GM18526 (cell line): ENCODE measurements around the gene DCAKD.

ENCODE experiments used
- POLR2A ChIP-seq: IDR thresholded peaks from 3 replicates; pipeline ENCODE4 v1.6.1; 2011; ENCODE audit not compliant: insufficient read length; ENCODE audit errors: extremely low read depth

Gene DCAKD

DNA sequence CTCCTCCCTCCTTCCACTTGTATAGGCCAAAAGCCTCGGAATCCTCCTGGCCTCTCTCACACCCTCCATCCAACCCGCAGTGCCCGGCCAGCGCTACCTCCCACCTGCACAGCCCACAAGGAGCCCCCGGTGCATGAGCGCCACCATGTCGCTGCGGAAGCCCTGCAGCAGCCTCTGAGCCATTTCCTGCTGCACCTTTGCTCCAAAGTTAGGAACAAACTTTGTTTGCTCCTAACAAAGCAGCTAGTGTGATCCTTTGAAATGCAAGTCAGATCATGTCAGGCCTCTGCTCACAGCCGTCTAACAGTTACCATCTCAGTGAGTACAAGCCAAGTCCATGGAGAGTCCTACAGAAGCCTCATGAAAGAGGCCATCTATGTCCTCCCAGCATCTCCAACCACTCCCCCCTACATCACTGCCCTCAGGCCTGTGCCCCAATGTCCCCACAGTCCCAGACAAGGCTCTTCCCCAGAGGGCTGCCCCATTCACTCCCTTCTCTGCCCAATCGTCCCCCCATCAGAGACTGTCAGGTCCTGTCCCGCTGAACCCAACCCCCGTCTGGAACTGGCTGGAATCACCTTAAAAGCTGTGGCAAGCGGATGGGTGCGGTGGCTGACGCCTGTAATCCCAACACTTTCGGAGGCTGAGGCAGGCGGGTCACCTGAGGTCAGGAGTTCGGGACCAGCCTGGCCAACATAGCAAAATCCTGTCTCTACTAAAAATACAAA lies 7.5 kb downstream of the DCAKD start:
- no peak for TF ChIP-seq POLR2A

DNA sequence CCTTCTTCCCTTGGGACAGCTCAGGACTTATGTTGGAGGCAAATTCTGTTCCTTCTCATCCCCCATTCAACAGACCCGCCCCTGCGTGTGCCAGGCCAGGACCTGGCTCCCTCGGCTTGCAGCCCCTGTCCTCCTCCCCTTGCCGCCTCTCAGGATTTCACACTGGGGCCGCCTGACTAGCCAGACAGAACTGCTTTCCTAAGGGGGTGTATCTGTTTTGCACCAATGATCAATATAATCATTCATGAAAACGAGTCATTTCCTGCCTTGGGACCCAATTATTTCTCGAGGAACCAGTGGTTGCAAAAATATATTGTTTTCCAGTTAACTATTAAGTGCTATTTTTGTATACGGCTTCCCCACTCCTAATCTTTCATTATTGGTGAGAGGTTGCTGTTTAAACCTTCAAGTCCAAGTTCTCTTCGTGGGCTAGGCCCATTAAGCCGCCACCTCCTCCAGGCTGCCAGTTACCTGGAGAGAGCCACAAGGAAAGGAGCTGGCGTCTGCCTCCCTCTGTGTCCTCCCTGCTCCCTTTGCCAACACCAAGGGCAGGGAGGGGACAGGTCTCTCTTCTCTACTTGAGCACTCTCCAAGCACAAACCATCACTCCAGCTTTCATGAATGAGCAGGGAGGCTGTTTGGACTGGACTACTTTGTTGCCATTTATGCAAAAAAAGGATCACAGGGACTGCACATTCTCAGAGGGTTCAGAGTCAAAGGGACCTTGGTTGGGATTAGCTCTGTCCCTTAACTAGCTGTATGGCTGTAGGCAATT lies 8.9 kb downstream of the DCAKD start:
- no peak for TF ChIP-seq POLR2A

DNA sequence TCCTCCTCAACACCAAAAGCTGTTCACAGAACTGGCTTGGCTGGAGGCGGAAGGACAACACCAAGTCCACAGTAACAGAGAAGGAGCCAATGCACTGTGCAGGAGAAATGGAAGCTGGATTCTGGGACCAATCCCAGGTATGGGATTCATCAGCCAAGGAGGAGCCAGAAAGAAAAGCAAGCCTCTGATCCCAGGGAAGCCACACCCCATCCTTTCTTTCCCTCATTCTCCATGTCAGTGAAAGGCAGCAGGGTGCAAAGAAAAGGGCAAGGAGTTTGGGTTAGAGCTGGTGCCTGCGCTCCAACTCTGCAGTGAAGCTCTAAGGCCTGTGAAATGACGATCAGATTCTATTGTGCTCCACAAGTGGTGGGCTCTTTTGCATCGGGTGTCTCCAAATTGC lies 11.0 kb downstream of the DCAKD start:
- no peak for TF ChIP-seq POLR2A

DNA sequence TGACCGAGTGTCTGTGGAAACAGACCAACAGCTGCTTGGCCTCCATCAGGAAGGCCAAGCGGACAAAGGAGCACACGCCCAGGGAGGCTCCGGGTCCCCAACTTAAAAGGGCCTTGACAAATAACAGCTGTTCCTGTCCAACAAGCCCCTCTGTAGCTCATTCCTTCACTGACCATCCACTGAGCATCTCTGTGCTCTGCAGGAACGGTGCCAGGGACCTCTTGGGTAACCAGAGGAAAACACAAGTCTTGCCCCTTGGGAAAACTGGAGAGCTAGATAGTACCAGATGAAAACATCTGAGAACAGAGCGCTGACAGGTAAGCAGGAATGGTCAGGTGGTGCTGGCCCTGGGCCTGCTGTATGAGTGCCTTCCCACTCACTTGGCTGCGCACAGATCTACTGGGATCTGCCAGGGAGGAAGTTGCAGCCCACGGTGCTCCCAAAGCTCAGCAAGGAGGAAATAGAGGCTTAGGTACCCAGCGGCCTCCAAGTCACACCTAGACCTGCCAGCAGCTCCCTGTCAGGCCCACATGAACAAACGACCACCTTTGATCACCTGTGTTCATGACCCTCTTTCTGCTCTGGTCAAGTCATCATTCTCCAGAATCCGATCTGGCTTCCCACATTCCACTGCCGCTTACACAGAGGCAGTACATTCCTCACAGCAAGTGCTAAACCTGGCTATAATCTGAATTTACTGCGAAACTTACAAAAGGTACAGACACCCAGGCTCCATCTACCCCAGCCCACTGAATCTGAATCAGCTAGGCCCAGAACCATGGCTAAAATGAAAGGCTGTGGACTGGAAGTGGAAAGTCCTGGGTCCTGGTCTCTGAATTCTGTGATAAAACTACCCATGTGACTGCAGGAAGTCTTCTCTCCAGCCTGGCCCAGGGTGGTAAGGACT lies 12.5 kb downstream of the DCAKD start:
- no peak for TF ChIP-seq POLR2A

DNA sequence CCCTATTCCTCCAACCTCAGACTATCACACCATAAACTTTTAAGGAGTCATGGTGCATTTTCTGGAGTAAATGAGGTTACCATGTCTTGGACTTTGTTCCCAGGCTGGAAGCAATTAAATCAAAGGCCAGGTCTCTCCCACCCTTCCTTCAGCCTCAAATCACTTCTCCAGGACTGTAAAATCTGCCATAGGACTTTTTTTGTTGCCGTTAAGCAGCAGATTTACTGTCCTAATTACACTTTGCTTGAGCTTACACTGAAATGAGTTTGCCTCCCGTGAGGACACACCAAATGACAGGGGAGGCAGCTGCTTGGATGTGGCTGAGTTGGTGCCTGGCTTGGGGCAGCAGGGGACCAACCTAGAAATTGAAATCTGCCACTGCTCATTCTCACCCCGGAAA lies 14.7 kb downstream of the DCAKD start:
- TF ChIP-seq POLR2A: no peak

GRCh38 chr17:45035848-45036247 lies 15.6 kb downstream of the DCAKD start:
- no peak for TF ChIP-seq POLR2A

DNA sequence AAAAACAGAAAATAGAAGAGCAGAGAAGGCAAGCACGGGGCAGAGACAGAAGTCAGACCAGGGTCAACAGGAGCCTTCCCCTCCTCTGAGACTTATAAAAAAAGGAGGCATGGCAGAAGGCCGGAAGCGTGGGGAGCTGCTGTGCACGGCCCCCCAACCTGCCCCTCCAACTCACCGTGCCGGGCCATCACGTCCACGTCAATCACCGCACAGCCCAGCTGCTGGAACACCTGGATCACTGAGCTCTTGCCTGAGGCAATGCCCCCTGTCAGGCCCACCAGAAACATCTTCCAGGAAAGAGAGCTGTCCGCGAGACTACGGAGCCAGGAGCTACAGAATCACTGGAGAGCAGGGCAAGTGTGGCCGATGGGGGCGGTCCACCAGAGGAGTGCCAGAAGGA lies 16.8 kb downstream of the DCAKD start:
- TF ChIP-seq POLR2A: no peak

DNA sequence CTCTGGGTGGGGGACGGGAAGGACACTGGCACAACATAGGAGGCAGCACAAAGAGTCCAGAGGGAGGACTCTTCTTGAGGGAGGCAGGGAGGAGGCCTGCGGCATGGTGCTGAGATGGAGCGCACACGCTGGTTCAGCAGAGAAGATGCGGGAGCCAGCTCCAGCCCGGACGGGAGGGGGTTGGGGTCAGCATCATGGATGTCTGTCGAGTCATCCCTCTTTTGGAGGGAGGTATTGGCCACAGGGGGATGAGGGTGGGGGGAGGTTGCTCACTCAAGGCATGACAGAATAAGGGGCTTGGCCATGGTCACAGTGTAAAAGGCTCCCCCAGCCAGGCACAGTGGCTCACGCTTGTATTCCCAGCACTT lies 19.3 kb downstream of the DCAKD start:
- TF ChIP-seq POLR2A: no peak

DNA sequence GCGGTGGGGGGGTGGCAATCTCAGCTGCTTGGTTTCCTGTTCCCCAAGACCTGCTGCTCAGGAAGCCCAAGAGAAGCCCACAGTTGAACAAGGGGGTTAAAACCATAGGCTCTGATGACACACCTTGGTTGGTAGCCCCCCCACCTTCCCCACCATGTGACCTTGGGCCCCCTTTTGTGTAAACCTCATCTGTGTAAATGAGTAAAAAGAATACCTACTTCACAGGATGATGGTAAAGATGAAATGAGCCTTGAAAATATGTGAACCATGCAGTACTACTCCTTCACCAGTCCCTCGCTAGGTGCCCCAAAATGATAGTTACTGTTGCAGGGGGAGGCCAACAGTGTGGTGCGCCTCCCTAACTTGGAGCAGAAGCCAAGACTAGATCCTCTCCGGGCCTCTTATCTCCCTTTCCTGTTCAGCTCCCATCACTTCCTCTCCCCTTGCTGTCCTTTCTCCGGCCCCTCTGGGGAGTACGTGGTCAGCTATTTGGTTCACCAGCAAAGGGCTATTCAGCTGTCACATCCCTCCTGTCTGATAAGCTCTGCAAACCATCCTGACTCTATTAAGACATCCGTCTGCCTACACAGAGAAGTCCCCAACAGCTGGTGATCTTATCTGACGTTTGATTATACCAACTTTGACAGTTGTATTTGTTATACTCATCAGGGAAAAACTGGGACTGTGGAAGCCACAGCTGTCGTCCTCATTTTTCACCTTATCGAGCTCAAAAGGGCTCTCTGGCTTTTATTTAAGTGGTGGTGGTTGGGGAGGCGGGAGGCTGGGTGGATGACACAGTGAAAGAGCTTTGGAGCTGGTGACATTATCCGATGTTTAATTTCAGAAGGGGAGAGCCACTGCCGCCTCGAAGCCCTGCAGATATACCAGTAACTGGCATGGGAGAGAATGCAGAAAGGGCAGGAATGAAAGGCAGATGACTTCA lies 19.9 kb downstream of the DCAKD start:
- no peak for TF ChIP-seq POLR2A

DNA sequence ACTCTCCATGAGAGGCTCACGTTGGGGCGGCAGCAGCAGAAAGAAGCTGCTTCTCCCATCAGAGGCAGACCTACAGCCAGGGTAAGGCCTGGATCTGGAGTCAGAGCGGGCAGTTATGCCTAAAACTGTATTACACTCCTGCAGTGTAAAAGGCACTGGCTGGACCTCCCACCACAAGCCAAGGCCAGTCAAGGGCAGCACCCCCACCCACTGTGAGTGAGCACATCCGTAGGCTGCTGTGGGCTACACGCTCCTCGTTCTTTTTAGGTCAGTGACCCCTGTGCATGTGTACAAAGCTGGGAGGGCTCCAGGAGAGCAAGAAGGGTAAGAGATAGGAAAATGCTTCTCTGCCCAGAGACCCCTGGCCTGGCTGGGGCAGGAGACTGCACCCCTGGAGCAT lies 20.7 kb downstream of the DCAKD start:
- TF ChIP-seq POLR2A: no peak

GRCh38 chr17:45029758-45030423 lies 21.5 kb downstream of the DCAKD start:
- peak; percentile 16 for TF ChIP-seq POLR2A

DNA sequence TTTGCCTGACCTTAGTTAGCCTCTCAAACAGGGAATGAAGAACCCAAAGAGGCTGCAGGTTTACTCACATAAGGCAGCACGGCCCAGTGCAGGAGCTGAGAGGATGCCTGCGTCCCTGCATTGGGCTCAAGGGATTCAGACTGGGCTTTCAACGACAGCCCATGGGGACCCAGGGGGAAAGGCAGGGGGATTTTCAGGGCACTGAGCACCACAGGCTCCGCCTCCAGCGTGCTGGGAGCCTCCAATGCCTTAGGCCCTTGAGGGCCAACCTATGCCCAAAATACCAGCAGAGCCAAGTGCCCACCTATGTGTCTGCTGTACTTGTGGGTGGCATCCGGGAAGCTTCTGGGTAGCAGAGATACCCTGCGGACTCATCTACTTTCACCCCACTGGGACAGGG lies 22.3 kb downstream of the DCAKD start:
- no peak for TF ChIP-seq POLR2A

- no peak for TF ChIP-seq POLR2A
These were observed 28.6 kb downstream of the DCAKD start for GRCh38 chr17:45022655-45023339.

DNA sequence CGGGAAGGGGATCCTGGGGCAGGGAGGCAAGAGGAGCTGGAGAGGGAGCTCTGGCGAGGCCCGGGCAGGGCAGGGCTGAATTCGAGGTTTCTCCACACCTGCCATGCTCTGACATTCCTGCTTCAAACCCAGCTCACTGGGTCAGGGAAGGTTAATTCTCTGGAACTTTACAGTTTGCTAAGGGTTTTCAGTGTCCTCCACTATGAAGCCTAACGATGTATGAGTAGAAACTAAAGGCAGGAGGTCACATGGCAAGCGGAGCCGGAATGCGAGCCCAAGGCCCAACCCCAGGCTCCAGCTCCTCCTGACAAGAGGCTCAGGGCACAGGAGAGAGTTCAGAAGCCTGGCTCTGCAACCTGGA lies 29.2 kb downstream of the DCAKD start:
- no peak for TF ChIP-seq POLR2A
